ENCODE results near the gene POLR2E. TPM values are rescaled to one million over a fixed set of nuclear protein-coding genes. Genes with fewer than 3 reads are reported as not detected.
"Not testable (repeated sequence)": the region's sequence is repeated elsewhere in the genome, so short reads cannot be mapped to it uniquely, and the experiment has no call there.

POLR2E gene
- 125 TPM for total RNA-seq
- long read RNA-seq, transcript POLR2E-213 (8 exons, 2,831 nt), result major isoform, 232 of 279 reads
- long read RNA-seq, partial matches to known transcripts, result 20 of 279 reads
- long read RNA-seq, other reads (novel, unspliced or antisense), result 22 of 279 reads

GRCh38 chr19:1094978-1095701, at the start of gene POLR2E:
TSS of gene POLR2E (minus strand) at chr19:1095375. CDS start at chr19:1095315, 60 bp downstream.
- peak; percentile 100 for DNase-seq (ENCODE audit: low spot score)
- intact Hi-C loops (cut with DNase I), result loop anchor here (10.0 kb wide), 1 partner anchor 170 kb away; the partner anchor contains the start of gene ARID3A

GRCh38 chr19:1144741-1145140, 49.6 kb upstream of the POLR2E start:
- DNase-seq (ENCODE audit: low spot score), result no peak
- intact Hi-C loops (cut with DNase I), result no loop called here

- no peak for DNase-seq (ENCODE audit: low spot score)
- intact Hi-C loops (cut with DNase I), result no loop called here
These were observed 48.7 kb upstream of the POLR2E start for GRCh38 chr19:1143828-1144399.

- intact Hi-C loops (cut with DNase I), result no loop called here
- DNase-seq (ENCODE audit: low spot score), result no peak
These were observed 46.8 kb upstream of the POLR2E start for GRCh38 chr19:1141944-1142343.

GRCh38 chr19:1140272-1141027, 45.3 kb upstream of the POLR2E start:
- intact Hi-C loops (cut with DNase I), result no loop called here
- no peak for DNase-seq (ENCODE audit: low spot score)

GRCh38 chr19:1139126-1139525, 44.0 kb upstream of the POLR2E start:
- intact Hi-C loops (cut with DNase I), result no loop called here
- DNase-seq (ENCODE audit: low spot score), result no peak

- no peak for DNase-seq (ENCODE audit: low spot score)
- intact Hi-C loops (cut with DNase I), result no loop called here
These were observed 42.9 kb upstream of the POLR2E start for GRCh38 chr19:1138121-1138520.

GRCh38 chr19:1136621-1137317, 41.6 kb upstream of the POLR2E start:
- DNase-seq (ENCODE audit: low spot score), result no peak
- intact Hi-C loops (cut with DNase I), result no loop called here

GRCh38 chr19:1136201-1136600, 41.0 kb upstream of the POLR2E start:
- DNase-seq (ENCODE audit: low spot score), result no peak
- intact Hi-C loops (cut with DNase I), result no loop called here

- intact Hi-C loops (cut with DNase I), result no loop called here
- DNase-seq (ENCODE audit: low spot score), result no peak
These were observed 40.3 kb upstream of the POLR2E start for GRCh38 chr19:1135454-1135853.

GRCh38 chr19:1134431-1134830, 39.3 kb upstream of the POLR2E start:
- DNase-seq (ENCODE audit: low spot score), result no peak
- intact Hi-C loops (cut with DNase I), result no loop called here

GRCh38 chr19:1133471-1133929, 38.3 kb upstream of the POLR2E start:
- intact Hi-C loops (cut with DNase I), result loop anchor here (2.0 kb wide), 1 partner anchor 39 kb away; no protein-coding TSS in a partner anchor
- DNase-seq (ENCODE audit: low spot score), result no peak

GRCh38 chr19:1132552-1133383, 37.6 kb upstream of the POLR2E start:
- intact Hi-C loops (cut with DNase I), result loop anchor here (1.0 to 2.0 kb wide), 2 partner anchors 20 to 40 kb away; no protein-coding TSS in a partner anchor

GRCh38 chr19:1131718-1132551, 36.8 kb upstream of the POLR2E start:
- DNase-seq (ENCODE audit: low spot score), result peak; percentile 97
- intact Hi-C loops (cut with DNase I), result loop anchor here (1.0 to 2.0 kb wide), 2 partner anchors 20 to 41 kb away; no protein-coding TSS in a partner anchor

More at GRCh38 chr19:1132552-1133383, 37.6 kb upstream of the POLR2E start:
- DNase-seq (ENCODE audit: low spot score), result no peak

GRCh38 chr19:1130771-1131717, 35.9 kb upstream of the POLR2E start:
- intact Hi-C loops (cut with DNase I), result no loop called here
- no peak for DNase-seq (ENCODE audit: low spot score)

GRCh38 chr19:1129535-1129934, 34.4 kb upstream of the POLR2E start:
- DNase-seq (ENCODE audit: low spot score), result no peak

GRCh38 chr19:1129084-1129483, 33.9 kb upstream of the POLR2E start:
- DNase-seq (ENCODE audit: low spot score); intact Hi-C loops (cut with DNase I): not testable (repeated sequence)

More at GRCh38 chr19:1129535-1129934, 34.4 kb upstream of the POLR2E start:
- intact Hi-C loops (cut with DNase I), result no loop called here
